IPS-NIHi7 (cell line): ENCODE data around the gene SPAG16.
A peak's percentile ranks its signal among the peaks of the same experiment; 100 is the strongest.

Experiments used
- DNase-seq: peaks from one replicate; pipeline ENCODE4 v3.0.0; 2012; ENCODE audit warnings: mixed read lengths; ENCODE audit errors: extremely low spot score

The SPAG16 gene

GRCh38 chr2:214069254-214069653 lies 785.0 kb downstream of the SPAG16 start:
- peak; percentile 18 for DNase-seq

DNA sequence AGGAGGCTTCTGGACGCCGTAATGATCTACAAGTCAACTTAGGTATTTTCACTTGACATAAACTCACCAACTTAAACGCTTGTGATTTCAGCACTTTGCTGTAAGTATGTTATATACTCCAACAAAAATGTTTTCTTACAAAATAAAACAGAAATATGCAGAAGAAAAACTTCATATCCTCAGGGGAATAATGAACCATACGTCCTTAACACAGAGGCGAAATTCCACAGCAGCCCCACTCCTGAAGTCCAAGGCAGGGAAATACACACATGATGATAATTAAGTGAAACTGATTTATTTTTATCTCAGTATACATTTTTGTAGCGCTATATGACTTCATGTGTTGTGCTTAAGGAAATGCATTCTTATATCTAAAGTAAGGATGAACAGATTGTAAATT lies 791.2 kb downstream of the SPAG16 start:
- DNase-seq: no peak

- DNase-seq: no peak
These were observed 792.3 kb downstream of the SPAG16 start for GRCh38 chr2:214076527-214076926.

- no peak for DNase-seq
These were observed 793.5 kb downstream of the SPAG16 start for GRCh38 chr2:214077727-214078126.

- no peak for DNase-seq
These were observed 794.8 kb downstream of the SPAG16 start for GRCh38 chr2:214079032-214079431.

- DNase-seq: no peak
These were observed 804.3 kb downstream of the SPAG16 start for GRCh38 chr2:214088536-214088935.

DNA sequence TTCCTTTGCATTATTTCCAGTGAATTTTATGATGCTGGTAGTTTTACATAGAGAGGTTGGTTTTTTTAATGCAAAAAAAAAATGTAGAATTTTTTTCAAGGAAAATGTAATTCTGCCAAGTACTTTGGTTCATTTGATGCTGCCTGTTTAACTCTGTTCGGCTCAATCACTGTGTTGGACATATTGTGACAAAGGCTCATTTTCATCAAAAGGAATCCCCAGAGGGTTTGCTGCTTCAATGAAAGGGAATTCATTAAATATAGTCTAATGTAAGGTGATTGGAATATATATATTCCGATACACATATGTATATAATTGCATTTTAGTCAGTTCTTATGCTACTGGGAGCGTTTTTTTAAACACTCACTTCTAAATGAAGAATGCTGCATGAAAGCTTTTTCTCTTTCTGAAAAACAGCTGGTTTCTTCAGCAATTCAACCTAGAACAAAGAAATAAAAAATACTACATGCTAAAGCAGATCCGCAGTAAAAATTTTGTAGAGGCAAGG lies 812.0 kb downstream of the SPAG16 start:
- no peak for DNase-seq

DNA sequence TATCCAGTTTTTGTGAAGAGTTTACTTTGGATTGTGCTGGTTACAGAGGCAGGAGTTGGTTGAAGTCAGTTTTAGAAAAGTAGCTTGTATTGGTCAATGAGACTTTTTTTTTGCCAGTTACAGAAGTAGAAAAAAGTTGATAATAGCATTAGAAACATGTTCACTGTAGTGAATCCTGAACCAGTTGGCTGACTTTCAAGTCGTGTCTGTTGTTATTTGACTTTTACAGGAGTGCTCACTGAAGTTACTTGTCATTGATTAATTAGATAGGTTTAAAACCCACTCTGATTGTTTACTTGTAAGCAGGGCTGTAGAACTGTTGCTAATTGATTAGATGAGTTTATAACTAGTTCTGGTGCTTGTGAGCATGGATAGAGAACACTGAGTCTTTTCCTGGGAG lies 814.5 kb downstream of the SPAG16 start:
- no peak for DNase-seq

GRCh38 chr2:214100488-214100887 lies 816.2 kb downstream of the SPAG16 start:
- no peak for DNase-seq

DNA sequence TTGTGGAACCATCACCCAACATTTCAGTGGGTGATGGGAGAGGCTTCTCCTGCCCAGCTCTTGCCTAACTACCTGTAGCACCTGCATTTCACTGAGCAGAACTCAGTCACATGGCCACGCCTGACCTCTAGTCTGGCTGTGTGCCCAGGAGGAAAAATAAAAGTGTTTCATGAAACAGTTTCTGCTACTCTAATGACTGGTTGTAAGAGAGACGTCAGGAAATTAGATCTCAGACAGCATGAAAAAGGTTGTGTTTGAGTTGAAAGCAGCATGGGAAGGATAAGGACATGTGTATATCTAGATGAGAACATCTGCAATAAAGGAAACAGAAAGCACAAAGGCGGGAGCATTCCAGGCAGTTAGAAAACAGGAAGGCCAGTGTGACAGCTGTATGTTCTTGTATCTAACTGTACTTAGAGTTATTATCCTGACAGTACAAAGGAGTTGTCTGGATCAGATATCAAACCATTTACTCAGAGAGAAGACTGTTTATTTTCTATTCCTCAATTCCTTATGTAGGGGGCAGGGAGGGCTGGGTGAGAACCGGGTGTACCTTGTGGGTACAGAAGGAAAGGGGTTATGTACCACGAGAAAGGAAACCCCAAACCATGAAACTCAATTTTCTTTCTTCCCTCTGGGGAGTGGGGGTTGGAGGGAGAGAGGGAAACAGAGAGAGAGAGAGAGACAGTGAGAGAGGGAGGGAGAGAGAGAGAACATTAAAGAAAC lies 819.2 kb downstream of the SPAG16 start:
- no peak for DNase-seq

GRCh38 chr2:214104219-214104618 lies 820.0 kb downstream of the SPAG16 start:
- DNase-seq: no peak

DNA sequence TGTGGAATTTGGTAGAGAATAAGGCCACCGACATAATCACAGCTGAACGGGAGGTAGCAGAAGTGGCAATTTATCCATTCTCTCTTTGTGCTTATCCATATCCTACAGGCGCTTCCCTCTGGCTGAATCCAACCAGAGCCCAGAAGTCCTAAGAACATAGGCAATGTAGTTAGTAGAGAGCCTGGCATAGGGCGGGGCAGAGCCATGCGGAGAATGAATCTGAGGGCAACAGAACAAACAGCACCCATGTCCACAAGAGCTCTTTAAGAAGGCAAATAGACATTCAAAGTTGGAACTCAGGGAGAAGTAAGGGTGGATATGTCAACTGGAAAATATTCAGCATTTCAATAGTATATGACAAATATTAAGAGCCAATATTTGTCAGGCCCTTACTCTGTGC lies 820.7 kb downstream of the SPAG16 start:
- DNase-seq: no peak

DNA sequence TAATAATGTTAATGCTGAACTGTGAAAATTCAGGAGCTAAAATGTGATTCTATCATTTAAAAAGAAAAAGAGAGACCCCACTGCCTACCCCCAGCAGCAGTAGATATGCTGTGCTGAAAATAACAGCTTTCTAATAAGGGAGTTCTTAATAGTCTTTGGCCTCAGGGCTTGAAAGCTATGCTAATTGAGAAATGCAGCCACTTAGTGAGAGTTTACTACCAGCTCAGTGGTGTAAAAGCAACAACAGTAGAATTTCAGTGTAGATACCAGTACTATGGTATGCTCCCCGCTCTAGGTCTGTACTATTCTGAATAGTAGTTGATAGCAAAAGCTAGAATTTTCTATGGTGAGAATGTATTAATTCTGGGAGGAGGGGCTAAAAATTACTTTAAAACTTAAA lies 823.5 kb downstream of the SPAG16 start:
- DNase-seq: no peak

DNA sequence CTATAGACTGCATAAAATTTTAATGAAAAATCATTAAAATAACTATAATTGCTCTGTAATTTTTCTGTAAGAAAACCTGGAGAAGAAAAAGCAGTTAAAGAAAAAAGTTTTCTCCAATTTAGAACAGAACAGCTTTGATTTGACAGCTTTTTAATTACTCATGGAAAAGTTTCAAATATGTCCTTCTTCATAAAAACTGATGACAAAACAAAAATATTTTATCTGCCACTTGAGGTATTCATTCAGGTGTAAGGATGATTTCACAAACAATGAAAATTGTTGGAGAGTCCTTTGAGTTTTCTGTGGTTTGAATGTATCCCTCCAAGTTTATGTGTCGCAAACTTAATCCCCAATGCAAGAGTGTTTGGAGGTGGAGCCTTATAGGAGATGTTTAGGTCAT lies 824.3 kb downstream of the SPAG16 start:
- no peak for DNase-seq

DNA sequence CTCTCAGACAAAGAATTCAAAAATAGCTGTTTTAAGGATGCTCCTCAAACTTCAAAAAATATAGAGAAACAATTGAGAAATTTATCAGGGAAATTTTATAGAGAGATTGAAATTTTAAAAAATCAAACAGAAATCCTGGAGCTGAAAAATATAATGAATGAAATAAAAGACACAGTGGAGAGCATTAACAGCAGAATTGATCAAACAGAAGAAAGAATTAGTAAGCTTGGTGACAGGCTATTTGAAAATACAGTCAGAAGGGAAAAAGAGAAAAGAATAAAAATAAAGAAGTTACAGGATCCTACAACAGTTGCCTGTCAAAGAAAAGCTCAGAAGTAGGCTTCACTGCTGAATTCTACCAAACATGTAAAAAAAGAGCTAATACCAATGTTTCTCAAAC lies 832.8 kb downstream of the SPAG16 start:
- no peak for DNase-seq

GRCh38 chr2:214126135-214126534 lies 841.9 kb downstream of the SPAG16 start:
- no peak for DNase-seq

GRCh38 chr2:214127170-214127569 lies 842.9 kb downstream of the SPAG16 start:
- DNase-seq: peak; percentile 30

DNA sequence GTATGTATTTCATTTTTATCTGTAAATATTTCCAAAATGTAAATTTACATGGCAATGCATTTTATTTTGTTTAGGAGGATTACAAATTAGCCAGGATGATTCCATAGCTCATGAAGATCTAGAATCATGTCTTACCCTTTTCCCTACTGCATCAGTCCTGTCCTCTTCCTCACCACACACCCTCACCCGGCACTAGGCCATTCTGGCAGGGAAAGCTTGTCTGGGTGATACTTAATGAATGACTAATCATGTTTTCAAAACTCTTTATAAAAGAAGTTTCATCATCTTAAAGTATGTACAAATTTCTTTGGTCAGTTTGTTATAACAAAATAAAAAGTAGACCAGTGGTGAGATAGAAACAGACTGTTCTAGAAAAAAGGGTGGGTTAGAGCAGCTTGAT lies 843.3 kb downstream of the SPAG16 start:
- DNase-seq: no peak

GRCh38 chr2:214128040-214128439 lies 843.8 kb downstream of the SPAG16 start:
- no peak for DNase-seq

DNA sequence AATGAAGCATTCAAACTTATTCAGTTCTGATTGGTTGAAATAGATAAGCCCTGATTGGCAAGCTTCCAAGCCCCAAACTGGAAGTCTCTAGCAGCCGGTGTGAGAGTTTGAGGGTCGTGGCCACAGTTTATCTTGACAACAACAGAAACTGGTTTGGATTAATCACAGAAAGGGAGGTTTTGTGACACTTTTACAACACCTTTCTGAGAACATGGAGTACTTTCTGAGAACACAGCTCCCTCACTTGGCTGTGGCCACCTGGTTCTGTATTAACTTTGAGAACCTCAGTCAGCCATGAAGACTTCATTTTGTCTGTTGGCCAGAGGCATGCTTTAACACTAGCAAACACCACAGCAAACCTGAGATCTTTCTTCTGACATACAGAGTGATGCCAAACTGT lies 845.9 kb downstream of the SPAG16 start:
- DNase-seq: no peak

- DNase-seq: no peak
These were observed 851.7 kb downstream of the SPAG16 start for GRCh38 chr2:214135966-214136365.

GRCh38 chr2:214138779-214139178 lies 854.5 kb downstream of the SPAG16 start:
- DNase-seq: no peak

DNA sequence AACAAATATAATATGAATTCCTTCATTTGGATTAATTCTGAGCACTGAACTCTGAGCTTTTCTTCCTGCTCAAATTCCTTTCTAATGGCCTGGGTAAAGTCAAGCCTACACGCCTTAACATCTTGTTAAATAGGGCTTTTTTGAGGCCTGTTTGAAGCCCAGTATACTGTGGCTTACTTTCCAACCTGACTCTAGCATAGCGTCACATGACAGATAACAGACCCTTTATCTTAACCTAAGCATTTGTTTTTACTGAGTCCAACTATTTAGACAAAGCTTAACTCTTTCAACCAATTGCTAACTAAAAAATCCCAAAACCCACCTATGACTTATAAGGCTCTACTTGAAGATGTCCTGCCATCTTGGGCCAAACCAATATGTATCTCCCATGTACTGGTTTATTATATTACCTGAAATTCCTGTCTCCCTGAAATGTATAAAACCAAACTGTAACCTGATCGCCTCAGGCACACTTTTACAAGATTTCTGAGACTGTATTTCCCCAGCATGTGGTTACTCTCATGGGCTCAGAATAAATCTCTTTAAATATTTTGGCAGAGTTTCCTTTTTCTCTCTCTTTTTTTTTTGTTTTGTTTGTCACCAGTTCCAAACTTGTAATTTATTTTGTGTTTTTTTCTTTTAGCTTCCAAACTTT lies 855.5 kb downstream of the SPAG16 start:
- DNase-seq: no peak
